HEK293 (cell line): ENCODE data around the gene MND1.

Source experiments
- CTCF ChIA-PET: fragments of 350-600 bp; formaldehyde crosslinking; extraction: SDS; loops from one replicate; lab custom pipeline; 2021; ENCODE audit warnings: antibody characterized with exemption; lab: Yijun Ruan, JAX
- POLR2A ChIA-PET: fragments of 300-600 bp; formaldehyde crosslinking; extraction: SDS; loops from one replicate; lab custom pipeline; 2020; ENCODE audit warnings: antibody characterized with exemption, inconsistent platforms; lab: Yijun Ruan, JAX
- H3K27ac ChIP-seq: fragments of 200-500 bp; sonication (Bioruptor generic); 2 replicates; pipeline ENCODE4 v1.5.1; 2014; ENCODE audit warnings: low read depth, low read length, control low read depth, inconsistent platforms; ENCODE audit errors: extremely low read depth
- H3K36me3 ChIP-seq, 2 experiments: fragments of 200-500 bp in 1 of 2; sonication (Bioruptor generic) in 1 of 2; 1 replicate in 1 of 2; 2 replicates in 1 of 2; pipeline ENCODE4 v1.5.1; 2014 to 2017; ENCODE audit warnings: inconsistent platforms in 2 of 2, low read length in 2 of 2; ENCODE audit not compliant: control insufficient read depth in 2 of 2, insufficient read depth in 1 of 2
- H3K4me1 ChIP-seq: fragments of 200-500 bp; sonication (Bioruptor generic); 2 replicates; pipeline ENCODE4 v1.5.1; 2014; ENCODE audit warnings: mild to moderate bottlenecking, low read length, inconsistent platforms; ENCODE audit not compliant: control insufficient read depth, insufficient read depth
- H3K4me3 ChIP-seq: 2 replicates; pipeline ENCODE4 v1.5.1; 2011; ENCODE audit warnings: low read depth, mild to moderate bottlenecking, control low read depth, low read length, moderate library complexity
- H3K9me3 ChIP-seq: fragments of 200-500 bp; sonication (Bioruptor generic); 2 replicates; pipeline ENCODE4 v1.5.1; 2014; ENCODE audit warnings: low read depth, low read length, inconsistent platforms; ENCODE audit not compliant: control insufficient read depth, insufficient read depth
- ELK4 ChIP-seq: IDR thresholded peaks from 2 replicates; pipeline ENCODE4 v1.6.1; 2011; ENCODE audit warnings: mild to moderate bottlenecking, low read depth, low read length, borderline replicate concordance
- GLI2 ChIP-seq: fragments of 450-650 bp; formaldehyde crosslinking; IDR thresholded peaks from 2 replicates; pipeline ENCODE4; 2017; ENCODE audit warnings: missing biosample characterization, missing genetic modification characterization, low read depth, borderline replicate concordance
- GLI4 ChIP-seq: fragments of 450-650 bp; formaldehyde crosslinking; IDR thresholded peaks from 2 replicates; pipeline ENCODE4 v1.5.1; 2016; ENCODE audit warnings: missing biosample characterization, missing genetic modification characterization
- KLF7 ChIP-seq: fragments of 450-650 bp; formaldehyde crosslinking; IDR thresholded peaks from 2 replicates; pipeline ENCODE4 v1.5.1; 2016; ENCODE audit warnings: missing biosample characterization, missing genetic modification characterization, borderline replicate concordance
- MEIS1 ChIP-seq: sonication (generic); formaldehyde crosslinking; IDR thresholded peaks from 2 replicates; pipeline ENCODE4 v1.8.1; 2022; ENCODE audit warnings: missing genetic modification reagents, mild to moderate bottlenecking, borderline replicate concordance
- SALL2 ChIP-seq: fragments of 450-650 bp; formaldehyde crosslinking; IDR thresholded peaks from 2 replicates; pipeline ENCODE4 v1.5.0; 2017; ENCODE audit warnings: missing biosample characterization, mild to moderate bottlenecking, missing genetic modification characterization, borderline replicate concordance
- ZNF114 ChIP-seq: fragments of 450-650 bp; formaldehyde crosslinking; IDR thresholded peaks from 2 replicates; pipeline ENCODE4 v1.5.0; 2017; ENCODE audit warnings: missing biosample characterization, missing genetic modification characterization
- ZNF133 ChIP-seq: fragments of 450-650 bp; formaldehyde crosslinking; IDR thresholded peaks from 2 replicates; pipeline ENCODE4 v1.5.1; 2016; ENCODE audit warnings: missing biosample characterization, missing genetic modification characterization
- ZNF184 ChIP-seq: fragments of 450-650 bp; IDR thresholded peaks from 2 replicates; pipeline ENCODE4 v1.5.1; 2018; ENCODE audit warnings: missing biosample characterization, mild to moderate bottlenecking, missing genetic modification characterization
- ZNF221 ChIP-seq: fragments of 450-650 bp; formaldehyde crosslinking; IDR thresholded peaks from 2 replicates; pipeline ENCODE4 v1.5.1; 2017; ENCODE audit warnings: missing biosample characterization, missing genetic modification characterization, borderline replicate concordance
- ZNF223 ChIP-seq: fragments of 450-650 bp; formaldehyde crosslinking; IDR thresholded peaks from 2 replicates; pipeline ENCODE4 v1.5.1; 2016; ENCODE audit warnings: missing biosample characterization, missing genetic modification characterization
- ZNF280D ChIP-seq: fragments of 450-650 bp; formaldehyde crosslinking; IDR thresholded peaks from 2 replicates; pipeline ENCODE4 v1.5.1; 2016; ENCODE audit warnings: missing biosample characterization, missing genetic modification characterization
- ZNF311 ChIP-seq: fragments of 450-650 bp; formaldehyde crosslinking; IDR thresholded peaks from 2 replicates; pipeline ENCODE4 v1.5.1; 2017; ENCODE audit warnings: missing biosample characterization, missing genetic modification characterization, borderline replicate concordance
- ZNF362 ChIP-seq: fragments of 450-650 bp; formaldehyde crosslinking; IDR thresholded peaks from 2 replicates; pipeline ENCODE4 v1.5.1; 2016; ENCODE audit warnings: missing biosample characterization, missing genetic modification characterization
- ZNF391 ChIP-seq: fragments of 450-650 bp; formaldehyde crosslinking; IDR thresholded peaks from 2 replicates; pipeline ENCODE4 v1.5.1; 2016; ENCODE audit warnings: low read depth, missing biosample characterization, missing genetic modification characterization, borderline replicate concordance
- ZNF416 ChIP-seq: fragments of 450-650 bp; formaldehyde crosslinking; IDR thresholded peaks from 2 replicates; pipeline ENCODE4 v1.5.1; 2016; ENCODE audit warnings: missing biosample characterization, missing genetic modification characterization
- ZNF701 ChIP-seq: fragments of 450-650 bp; formaldehyde crosslinking; IDR thresholded peaks from 2 replicates; pipeline ENCODE4 v1.5.1; 2016; ENCODE audit warnings: missing biosample characterization, missing genetic modification characterization
- ZNF830 ChIP-seq: fragments of 450-650 bp; IDR thresholded peaks from 2 replicates; pipeline ENCODE4 v1.5.0; 2018; ENCODE audit warnings: missing biosample characterization, missing genetic modification characterization, low read depth, mild to moderate bottlenecking, moderate library complexity
- ZSCAN4 ChIP-seq: fragments of 450-650 bp; formaldehyde crosslinking; IDR thresholded peaks from 2 replicates; pipeline ENCODE4 v1.5.1; 2017; ENCODE audit warnings: missing biosample characterization, missing genetic modification characterization

Gene MND1

GRCh38 chr4:153367092-153367491 is 22.6 kb downstream of the MND1 start (continued):
- TF ChIP-seq KLF7 (tag by site-specific recombination) (no peak), ELK4 (no peak), SALL2 (tag by site-specific recombination) (no peak), ZNF391 (tag by site-specific recombination) (no peak)
- TF ChIP-seq, all 188 proteins: peak for 0

- POLR2A ChIA-PET, result no interaction called here
- CTCF ChIA-PET, result interaction anchor here (0.6 kb wide), 1 partner anchor 276 kb away, joined by 3 read pairs; no protein-coding TSS in a partner anchor
- TF ChIP-seq ZNF416 (tag by site-specific recombination) (no peak), ZNF362 (tag by site-specific recombination) (no peak), ZNF701 (tag by site-specific recombination) (no peak), ZNF221 (tag by site-specific recombination) (no peak), ZNF280D (tag by site-specific recombination) (no peak), ZNF311 (no peak), GLI2 (tag by site-specific recombination) (no peak), ZNF830 (tag by site-specific recombination) (no peak), MEIS1 (CRISPR knock-in tag) (no peak), GLI4 (no peak), ZNF223 (tag by site-specific recombination) (no peak), ZSCAN4 (tag by site-specific recombination) (no peak), ZNF184 (tag by site-specific recombination) (no peak), ZNF133 (no peak), ZNF114 (no peak)
Measured at GRCh38 chr4:153369021-153369420, 24.5 kb downstream of the MND1 start.

More at GRCh38 chr4:153369021-153369420, 24.5 kb downstream of the MND1 start:
- no peak overlapping the region for H3K4me3 ChIP-seq
- no peak overlapping the region for H3K27ac ChIP-seq
- H3K9me3 ChIP-seq, result no peaks in the 10 kb centered on the region
- no peaks in the 10 kb centered on the region for H3K4me1 ChIP-seq
- peaks cover 0 to 61% of the 10 kb centered on the region in 2 experiments; a peak in 2 of 3 replicates for H3K36me3 ChIP-seq
